ENCODE results near the gene PTPN23. TPM values are rescaled to one million over a fixed set of nuclear protein-coding genes. Genes with fewer than 3 reads are reported as not detected.

Gene PTPN23
- total RNA-seq, 1 donor from 2014 or later = 19.0 TPM

DNA sequence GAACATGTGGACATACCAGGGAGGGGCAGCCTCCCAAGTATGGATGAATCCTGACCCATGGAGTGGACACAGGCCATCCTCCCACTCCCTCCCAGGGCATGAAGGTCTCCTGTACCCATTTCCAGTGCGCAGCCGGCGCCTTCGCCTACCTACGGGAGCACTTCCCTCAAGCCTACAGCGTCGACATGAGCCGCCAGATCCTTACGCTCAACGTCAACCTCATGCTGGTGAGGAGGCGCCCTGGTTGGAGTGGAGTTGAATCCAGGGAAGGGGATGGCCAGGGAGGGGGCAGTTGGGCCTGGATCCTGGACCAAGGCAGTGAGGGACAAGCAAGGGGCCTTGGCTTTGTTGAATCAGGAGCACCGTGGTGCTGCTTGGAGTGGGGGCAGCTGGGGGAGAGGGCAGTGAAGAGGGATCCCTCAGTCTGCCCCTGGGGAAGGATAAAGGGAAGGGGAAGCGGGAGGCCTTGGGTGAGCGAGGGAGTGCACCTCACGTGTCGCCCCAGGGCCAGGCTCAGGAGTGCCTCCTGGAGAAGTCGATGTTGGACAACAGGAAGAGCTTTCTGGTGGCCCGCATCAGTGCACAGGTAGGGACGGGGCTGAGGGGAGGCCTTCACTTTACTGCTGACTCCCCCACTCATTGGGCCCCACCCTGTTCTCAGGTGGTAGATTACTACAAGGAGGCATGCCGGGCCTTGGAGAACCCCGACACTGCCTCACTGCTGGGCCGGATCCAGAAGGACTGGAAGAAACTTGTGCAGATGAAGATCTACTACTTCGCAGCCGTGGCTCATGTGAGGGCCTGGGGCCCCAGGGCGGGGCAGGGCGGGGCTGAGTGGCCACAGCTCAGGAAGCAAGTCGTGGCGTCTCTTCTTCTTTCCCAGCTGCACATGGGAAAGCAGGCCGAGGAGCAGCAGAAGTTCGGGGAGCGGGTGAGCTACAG, 25.3 kb downstream of the PTPN23 start:
- no peak for DNase-seq (ENCODE audit: low read depth)

DNA sequence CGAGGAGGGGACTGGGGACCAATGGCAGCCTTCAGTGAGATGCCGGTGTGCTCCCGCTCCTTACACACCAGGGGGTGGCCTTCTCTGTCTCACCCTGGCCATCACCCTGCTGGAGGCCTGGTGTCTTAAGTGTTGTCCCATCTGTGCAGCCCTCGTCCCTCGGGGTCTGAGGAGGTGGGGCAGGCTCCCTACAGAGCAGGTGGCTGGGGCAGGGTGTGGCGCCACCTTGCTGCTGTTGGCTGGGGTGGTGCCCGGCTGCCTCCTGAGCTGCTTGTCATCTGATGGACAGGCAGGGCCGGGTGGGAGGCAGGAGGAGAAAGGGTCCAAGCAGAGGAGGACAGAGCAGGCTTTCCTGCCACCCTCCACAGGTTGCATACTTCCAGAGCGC, 25.9 kb downstream of the PTPN23 start:
- no peak for DNase-seq (ENCODE audit: low read depth)

DNA sequence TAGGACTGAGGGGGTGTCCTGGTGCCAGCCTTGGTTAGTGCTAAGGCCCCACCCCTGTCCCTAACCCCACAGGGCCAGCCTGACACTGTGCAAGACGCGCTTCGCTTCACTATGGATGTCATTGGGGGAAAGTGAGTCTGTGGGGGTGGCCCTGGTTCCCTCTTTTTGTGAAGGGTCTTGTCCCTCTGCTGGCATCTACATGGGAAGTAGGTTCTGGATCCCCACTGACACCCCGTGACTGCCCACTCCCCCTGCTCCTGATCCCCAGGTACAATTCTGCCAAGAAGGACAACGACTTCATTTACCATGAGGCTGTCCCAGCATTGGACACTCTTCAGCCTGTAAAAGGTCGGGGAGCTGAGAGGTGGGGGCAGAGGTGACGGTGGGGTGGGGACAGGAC, 26.4 kb downstream of the PTPN23 start:
- DNase-seq (ENCODE audit: low read depth) = no peak

DNA sequence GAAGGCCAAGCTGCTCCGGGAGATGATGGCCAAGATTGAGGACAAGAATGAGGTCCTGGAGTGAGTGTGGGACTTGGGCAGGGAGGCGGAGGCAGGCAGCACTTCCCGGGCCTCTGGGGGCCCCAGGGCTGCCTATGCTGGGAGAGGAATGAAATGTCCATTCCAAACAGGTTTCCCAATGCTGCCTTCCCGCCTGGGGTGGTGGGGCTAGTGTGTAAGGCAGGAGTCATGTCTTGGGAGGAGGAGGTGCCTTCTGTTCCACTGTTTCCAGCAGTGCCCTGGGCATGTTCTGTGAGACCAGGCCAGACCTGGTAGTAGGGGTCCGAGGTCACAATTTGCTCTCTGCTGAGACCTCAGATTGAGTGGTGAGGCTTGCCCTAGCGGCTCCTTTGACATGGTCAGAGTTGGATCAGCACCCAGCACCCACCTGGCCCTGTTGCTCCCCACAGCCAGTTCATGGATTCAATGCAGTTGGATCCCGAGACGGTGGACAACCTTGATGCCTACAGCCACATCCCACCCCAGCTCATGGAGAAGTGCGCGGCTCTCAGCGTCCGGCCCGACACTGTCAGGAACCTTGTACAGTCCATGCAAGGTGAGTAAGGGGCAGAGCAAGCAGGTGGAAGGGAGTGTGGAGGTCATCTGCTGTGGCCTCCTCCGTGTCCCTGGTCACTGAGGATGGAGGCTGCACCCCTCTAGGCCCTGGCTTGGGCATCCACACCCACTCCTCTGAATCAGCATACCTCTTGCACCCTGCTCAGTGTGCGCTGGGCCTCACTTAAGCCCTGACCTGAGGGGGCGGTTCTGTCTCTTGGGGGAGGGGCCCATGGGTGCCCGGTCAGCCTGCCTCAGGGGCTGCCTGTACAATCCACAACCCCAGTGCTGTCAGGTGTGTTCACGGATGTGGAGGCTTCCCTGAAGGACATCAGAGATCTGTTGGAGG, 27.3 kb downstream of the PTPN23 start:
- DNase-seq (ENCODE audit: low read depth) = no peak

DNA sequence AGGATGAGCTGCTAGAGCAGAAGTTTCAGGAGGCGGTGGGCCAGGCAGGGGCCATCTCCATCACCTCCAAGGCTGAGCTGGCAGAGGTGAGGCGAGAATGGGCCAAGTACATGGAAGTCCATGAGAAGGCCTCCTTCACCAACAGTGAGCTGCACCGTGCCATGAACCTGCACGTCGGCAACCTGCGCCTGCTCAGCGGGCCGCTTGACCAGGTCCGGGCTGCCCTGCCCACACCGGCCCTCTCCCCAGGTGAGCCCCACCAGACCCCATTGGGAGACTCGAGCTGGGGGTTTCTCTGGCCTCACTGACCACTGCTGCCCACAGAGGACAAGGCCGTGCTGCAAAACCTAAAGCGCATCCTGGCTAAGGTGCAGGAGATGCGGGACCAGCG, 28.0 kb downstream of the PTPN23 start:
- no peak for DNase-seq (ENCODE audit: low read depth)

DNA sequence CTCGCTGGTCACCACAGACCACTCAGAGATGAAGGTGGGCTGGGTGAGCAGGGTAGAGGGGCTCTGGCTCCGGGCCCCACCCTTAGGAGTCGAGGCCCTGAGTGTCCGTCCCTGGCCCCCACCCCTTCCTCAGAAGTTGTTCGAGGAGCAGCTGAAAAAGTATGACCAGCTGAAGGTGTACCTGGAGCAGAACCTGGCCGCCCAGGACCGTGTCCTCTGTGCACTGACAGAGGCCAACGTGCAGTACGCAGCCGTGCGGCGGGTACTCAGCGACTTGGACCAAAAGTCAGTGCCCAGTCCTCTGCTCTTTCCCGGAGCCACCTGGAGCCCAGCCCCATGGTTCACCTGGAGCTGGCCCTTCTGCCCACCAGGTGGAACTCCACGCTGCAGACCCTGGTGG, 28.5 kb downstream of the PTPN23 start:
- no peak for DNase-seq (ENCODE audit: low read depth)

DNA sequence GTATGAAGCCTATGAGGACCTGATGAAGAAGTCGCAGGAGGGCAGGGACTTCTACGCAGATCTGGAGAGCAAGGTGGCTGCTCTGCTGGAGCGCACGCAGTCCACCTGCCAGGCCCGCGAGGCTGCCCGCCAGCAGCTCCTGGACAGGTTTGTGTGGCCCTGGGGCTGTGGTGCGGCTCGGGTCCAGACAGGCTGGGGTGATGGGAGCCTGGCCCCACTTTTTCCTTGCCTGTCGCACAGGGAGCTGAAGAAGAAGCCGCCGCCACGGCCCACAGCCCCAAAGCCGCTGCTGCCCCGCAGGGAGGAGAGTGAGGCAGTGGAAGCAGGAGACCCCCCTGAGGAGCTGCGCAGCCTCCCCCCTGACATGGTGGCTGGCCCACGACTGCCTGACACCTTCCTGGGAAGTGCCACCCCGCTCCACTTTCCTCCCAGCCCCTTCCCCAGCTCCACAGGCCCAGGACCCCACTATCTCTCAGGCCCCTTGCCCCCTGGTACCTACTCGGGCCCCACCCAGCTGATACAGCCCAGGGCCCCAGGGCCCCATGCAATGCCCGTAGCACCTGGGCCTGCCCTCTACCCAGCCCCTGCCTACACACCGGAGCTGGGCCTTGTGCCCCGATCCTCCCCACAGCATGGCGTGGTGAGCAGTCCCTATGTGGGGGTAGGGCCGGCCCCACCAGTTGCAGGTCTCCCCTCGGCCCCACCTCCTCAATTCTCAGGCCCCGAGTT, 29.0 kb downstream of the PTPN23 start:
- no peak for DNase-seq (ENCODE audit: low read depth)

DNA sequence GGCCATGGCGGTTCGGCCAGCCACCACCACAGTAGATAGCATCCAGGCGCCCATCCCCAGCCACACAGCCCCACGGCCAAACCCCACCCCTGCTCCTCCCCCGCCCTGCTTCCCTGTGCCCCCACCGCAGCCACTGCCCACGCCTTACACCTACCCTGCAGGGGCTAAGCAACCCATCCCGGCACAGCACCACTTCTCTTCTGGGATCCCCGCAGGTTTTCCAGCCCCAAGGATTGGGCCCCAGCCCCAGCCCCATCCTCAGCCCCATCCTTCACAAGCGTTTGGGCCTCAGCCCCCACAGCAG, 29.5 kb downstream of the PTPN23 start:
- no peak for DNase-seq (ENCODE audit: low read depth)

DNA sequence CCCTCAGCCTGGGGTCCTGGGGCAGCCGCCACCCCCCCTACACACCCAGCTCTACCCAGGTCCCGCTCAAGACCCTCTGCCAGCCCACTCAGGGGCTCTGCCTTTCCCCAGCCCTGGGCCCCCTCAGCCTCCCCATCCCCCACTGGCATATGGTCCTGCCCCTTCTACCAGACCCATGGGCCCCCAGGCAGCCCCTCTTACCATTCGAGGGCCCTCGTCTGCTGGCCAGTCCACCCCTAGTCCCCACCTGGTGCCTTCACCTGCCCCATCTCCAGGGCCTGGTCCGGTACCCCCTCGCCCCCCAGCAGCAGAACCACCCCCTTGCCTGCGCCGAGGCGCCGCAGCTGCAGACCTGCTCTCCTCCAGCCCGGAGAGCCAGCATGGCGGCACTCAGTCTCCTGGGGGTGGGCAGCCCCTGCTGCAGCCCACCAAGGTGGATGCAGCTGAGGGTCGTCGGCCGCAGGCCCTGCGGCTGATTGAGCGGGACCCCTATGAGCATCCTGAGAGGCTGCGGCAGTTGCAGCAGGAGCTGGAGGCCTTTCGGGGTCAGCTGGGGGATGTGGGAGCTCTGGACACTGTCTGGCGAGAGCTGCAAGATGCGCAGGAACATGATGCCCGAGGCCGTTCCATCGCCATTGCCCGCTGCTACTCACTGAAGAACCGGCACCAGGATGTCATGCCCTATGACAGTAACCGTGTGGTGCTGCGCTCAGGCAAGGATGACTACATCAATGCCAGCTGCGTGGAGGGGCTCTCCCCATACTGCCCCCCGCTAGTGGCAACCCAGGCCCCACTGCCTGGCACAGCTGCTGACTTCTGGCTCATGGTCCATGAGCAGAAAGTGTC, 30.2 kb downstream of the PTPN23 start:
- DNase-seq (ENCODE audit: low read depth) = no peak

DNA sequence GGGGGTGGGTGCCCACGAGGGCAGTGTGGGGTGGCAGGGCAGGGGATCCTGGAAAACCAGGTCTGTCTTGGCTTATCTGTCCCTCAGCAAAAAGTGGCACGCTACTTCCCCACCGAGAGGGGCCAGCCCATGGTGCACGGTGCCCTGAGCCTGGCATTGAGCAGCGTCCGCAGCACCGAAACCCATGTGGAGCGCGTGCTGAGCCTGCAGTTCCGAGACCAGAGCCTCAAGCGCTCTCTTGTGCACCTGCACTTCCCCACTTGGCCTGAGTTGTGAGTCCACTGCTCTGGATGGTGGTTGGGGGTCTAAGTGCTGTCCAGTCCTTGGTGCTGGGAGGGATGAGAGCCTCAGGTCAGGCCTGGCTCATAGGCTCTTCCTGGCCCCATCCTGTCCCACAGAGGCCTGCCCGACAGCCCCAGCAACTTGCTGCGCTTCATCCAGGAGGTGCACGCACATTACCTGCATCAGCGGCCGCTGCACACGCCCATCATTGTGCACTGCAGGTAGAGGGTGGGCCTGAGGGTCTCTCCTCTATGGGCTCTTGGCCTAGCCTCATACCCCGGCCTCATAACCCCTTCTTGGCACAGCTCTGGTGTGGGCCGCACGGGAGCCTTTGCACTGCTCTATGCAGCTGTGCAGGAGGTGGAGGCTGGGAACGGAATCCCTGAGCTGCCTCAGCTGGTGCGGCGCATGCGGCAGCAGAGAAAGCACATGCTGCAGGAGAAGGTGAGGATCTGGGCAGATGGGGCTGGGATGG, 31.1 kb downstream of the PTPN23 start:
- no peak for DNase-seq (ENCODE audit: low read depth)

DNA sequence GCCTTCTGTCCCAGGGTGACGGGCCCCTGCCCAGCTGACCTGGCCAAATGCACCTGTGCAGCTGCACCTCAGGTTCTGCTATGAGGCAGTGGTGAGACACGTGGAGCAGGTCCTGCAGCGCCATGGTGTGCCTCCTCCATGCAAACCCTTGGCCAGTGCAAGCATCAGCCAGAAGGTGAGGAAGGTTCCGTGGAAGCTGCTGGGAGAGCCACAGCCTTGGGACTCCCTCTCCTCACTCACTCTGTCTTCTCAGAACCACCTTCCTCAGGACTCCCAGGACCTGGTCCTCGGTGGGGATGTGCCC, 31.6 kb downstream of the PTPN23 start:
- DNase-seq (ENCODE audit: low read depth) = no peak

DNA sequence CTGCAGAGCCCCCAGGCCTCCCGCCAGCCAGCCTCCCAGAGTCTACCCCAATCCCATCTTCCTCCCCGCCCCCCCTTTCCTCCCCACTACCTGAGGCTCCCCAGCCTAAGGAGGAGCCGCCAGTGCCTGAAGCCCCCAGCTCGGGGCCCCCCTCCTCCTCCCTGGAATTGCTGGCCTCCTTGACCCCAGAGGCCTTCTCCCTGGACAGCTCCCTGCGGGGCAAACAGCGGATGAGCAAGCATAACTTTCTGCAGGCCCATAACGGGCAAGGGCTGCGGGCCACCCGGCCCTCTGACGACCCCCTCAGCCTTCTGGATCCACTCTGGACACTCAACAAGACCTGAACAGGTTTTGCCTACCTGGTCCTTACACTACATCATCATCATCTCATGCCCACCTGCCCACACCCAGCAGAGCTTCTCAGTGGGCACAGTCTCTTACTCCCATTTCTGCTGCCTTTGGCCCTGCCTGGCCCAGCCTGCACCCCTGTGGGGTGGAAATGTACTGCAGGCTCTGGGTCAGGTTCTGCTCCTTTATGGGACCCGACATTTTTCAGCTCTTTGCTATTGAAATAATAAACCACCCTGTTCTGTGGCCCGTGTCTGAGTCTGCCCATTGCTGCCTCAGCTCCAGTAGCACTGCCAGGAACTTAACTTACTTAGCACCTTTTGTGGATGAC, 32.2 kb downstream of the PTPN23 start:
- no peak for DNase-seq (ENCODE audit: low read depth)

DNA sequence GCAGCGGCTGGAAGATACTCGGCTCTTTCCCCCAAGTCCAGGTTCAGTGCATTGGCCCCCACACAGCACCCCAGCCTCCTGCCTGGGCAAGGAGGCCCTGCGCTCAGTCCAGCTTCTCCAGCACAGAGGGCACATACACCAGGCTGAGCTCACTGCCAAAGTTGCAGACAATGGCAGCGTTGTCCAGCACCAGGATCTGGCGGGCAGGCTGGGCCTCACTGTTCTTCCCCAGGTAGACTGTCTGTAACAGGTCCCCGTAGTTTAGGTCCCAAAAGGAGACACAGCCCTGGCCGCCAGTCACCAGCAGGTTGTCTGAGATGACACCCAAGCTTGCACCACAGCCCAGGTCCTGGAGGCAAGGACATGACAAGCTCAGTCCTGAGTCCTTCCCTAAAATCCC, 32.9 kb downstream of the PTPN23 start:
- DNase-seq (ENCODE audit: low read depth) = no peak

DNA sequence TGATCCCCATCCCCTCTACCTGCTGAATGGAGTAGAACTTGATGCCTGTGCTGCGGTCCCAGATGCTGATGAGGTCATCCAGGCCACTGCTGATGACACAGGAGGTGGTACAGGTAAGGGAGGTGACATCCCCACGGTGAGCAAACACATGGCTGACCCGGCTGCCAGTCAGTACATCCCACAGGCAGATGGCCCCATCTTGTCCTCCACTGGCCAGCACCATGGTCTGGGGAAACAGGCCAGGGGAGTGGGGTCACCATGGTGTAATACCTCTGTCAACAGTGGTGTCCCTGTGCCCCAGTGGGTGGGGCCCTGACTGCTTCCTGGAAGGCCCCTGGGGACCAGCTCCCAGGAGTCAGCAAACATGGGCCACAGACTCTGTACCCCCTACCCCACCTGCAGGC, 33.3 kb downstream of the PTPN23 start:
- DNase-seq (ENCODE audit: low read depth) = no peak

DNA sequence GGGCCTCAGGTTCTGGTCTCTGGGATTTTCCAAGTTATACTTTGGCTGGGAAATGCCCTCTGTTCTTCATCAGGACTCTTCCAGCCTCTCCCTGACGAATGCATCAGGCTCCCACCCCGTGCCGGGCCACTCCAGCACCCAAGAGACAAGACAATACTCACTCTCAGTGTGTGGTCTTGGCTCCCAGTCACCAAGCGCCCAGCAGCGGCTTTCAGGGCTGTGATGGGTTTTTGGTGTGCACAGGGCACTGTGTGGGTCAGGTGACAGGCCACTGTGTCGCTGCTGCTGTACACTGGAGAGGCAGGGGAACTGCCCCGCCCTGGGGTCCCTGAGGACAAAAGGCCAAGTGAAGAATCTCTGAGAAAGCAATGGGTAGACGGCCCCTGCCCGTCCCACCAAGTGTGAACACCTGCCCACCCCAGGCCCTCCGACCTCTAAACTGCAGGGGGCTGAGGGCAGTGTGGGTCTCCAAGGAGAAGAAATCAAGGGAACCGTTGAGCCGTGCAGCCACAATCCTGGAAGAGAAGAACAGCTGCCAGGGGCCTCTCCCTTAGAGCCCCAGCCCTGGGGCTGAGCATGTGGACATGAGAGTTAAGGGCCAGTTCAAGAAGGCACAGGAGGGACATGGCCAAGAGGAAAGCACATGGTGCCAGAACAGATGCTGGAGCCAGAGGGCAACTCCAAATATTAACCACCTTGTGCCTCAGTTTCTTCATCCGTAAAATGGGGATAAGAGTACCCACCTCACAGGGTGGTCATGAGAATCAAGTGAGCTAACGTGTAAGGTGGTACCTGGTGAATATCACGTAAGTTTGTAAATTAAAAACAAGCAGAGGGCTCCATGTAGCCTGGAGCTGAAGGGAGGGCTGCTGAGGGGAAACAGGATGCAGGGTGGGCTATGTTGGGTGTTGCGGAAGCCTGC, 34.1 kb downstream of the PTPN23 start:
- peak; percentile 55 for DNase-seq (ENCODE audit: low read depth)

DNA sequence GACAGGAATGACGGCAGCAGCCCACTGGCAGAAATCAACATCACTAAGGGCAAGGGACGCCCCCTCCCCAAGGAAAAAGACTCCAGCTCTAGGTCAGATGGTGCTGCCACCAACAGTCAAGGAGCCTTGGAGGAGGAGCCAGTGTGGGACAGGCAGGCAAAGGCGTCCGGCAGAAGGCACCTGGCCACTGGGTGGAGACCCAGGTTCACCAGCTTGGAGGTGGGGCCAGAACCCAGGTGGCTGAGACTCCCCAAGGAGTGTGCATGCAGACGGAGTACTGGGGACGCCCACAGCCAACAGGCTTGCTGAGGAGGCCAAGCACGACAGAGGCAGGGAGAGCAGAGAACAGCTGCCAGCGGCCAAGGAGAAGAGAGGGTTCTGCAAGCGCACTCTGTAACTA, 35.2 kb downstream of the PTPN23 start:
- DNase-seq (ENCODE audit: low read depth) = no peak

DNA sequence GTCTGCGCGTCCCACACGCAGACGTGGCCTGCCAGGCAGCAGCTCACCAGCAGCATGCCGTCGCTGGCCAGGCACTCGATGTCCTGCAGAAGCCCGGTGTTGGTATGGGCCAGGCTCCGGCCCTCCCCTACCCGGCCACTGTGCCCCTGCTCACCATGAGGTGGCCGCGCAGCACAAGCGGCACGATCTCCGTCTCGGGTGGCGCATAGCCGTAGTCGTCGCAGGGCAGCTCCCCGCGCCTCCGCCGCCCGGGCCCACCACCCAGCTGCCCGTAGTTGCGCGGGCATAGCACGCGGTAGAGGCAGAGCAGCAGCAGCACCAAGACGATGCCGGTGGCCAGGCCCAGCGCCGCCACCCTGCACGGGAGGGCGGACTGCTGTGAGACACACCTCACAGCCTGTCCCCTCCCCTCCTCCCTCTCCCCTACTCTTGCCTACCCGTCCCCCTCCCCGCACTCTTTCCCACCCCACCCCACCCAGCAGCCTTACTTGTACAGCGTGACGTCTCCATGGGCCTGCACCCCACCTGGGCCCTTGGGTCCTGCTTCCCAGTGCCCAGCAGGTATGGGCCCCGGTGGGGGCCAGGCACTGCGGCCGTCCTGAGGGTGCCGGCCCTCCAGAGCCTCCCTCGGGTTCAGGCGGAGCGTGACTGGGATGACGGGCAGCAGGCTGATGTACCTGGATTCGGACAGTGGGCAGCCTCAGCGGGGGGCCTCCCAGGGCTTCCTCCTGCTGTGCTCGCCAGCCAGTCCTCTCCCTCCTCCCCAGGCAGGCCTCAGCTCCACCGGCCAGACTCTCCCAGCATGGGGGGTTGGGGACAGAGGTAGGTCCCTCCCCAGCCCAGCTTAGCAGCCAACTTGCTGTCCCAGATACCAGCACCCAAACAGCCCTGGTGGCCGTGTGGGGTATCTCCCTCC, 37.6 kb downstream of the PTPN23 start:
- DNase-seq (ENCODE audit: low read depth) = no peak

Data from myocyte (in vitro differentiated cells).